NCI-H345 (cell line): ENCODE measurements around the gene RIT2.
"Not testable (repeated sequence)": the region's sequence is repeated elsewhere in the genome, so short reads cannot be mapped to it uniquely, and the experiment has no call there.

Experiments
- DNase-seq: peaks from one replicate; lab custom pipeline; 2025; lab: John Stamatoyannopoulos, UW

Gene RIT2

DNA sequence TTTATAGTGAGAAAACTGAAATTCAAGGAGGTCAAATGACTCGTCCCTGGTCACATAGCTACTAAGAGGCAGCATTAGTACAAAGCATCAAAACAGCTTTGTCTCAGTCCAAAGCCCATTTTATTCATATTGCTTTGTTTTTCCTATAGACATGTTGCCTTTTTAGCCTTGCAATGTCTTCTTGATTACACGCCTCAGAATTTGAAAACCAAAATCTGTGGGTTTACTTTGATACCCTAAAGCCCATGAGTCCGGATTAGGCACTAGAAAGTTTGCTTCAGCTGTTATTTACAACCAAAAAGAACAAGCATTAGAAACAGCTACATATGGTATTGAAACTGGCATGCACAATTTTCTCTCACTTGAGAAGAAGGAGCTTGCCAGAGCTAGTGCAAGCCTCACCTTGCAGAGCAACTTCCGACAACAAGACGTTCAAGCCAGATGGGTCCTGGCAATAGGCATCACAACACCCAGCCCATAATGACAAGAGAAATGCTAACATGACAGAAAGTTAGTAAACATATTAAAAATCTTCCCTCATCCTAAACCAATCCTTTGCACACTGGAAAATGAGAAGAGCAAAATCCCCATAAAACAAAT lies 276.8 kb downstream of the RIT2 start:
- DNase-seq: no peak

DNA sequence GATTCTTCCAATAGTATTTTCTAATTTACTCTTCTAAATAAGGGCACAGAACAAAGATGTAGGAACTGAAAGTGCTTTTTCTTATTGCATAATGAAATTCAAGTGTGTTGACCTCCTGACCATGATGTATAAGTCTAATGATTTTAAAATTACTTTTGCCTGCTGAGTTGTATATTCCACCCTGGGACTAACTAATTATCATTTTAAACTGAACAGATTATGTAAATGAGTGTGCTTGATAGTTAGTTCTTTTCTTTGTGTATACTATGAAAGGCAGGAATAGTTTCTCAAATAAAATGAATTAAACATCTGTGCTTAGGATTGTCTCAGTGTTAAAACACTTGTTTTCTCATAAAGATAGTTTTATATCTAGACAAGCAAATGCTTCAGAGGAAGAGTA lies 284.5 kb downstream of the RIT2 start:
- no peak for DNase-seq

DNA sequence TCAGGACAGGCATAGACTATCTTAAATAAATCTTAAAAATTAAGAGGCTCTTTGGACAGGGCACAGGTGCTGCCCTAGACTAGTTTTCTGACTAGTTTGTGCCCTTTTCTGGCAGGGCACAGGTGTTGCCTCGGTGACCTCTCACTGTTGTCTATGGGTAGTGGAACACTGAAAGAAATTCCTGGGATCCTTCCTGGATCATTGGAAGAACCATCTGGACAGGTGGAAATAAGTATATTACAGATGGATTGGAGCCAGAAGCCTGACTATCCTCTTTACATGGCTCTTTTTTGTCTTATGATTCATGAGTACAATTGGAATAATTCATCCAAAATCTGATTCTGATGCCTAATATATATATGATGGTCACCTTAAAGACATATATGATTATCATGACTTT lies 286.6 kb downstream of the RIT2 start:
- no peak for DNase-seq

DNA sequence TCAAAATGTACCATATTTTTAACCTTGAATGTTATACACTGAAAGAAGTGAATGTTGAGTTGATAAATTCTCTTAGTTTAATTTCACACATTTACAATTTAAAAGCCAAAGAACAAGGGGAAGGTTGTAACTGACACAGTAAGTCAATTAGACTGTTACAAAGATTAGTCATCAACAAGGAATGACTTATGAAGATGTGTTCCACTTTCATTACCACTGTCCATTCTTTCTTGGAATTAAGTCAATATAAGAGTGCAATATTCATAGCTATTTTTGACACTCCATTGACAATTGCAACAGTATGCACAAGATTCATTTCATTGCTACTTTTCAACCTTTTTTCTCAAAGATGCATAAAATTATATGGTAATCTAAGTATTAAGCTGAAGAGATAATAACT lies 291.3 kb downstream of the RIT2 start:
- no peak for DNase-seq

DNA sequence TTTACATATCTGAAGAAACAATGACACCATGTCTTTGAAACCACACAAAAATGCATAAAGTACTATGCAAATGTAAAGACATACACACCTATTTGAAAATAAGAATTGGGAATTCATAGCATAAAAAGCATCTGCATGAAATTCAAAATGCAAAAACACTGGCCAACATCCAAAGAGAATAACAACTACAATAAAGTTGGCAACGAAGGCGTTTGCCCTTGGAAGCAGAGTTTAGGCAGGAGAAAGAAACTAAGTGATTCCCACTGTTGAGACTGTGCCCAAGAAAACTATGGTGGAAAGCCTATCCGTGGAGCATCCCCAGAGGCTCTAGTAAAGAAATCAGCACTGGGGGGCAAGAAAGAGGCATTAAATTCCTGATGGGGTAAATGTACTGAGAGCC lies 292.8 kb downstream of the RIT2 start:
- DNase-seq: no peak

DNA sequence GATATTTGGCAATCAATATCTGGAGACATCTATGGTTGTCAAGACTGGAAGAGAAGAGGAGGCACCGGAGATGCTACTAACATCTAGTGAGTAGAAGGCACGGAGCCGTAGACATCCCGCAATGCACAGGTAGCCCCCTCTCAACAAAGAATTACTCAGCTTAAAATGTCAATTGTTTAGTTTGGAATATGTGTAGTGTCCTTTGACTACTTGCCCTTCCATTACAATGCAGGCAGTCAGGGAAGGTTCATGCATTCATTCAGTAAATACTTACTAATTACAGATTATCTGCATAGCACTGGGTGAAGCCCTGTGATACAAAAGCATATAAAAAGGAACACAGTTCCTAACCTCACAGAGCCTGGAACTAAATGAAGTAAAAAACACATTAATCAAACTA lies 294.0 kb downstream of the RIT2 start:
- DNase-seq: no peak

DNA sequence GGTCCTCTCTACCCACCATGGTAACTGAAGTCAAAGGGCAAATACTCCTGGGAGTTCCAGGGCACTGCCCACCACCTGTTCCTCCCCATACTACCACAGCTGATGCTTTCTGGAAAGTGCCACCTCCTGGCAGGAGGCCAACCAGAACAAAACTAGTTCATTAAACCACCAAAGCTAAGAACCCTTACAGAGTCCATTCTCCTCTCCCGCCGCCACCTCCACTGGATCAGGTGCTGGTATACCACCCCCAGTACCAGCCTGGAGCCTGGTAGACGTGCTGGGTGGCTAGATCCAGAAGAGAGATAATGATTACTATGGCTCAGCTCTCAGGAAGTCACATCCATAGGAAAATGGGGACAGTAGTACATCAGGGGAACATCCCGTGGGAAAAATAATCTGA lies 300.9 kb downstream of the RIT2 start:
- no peak for DNase-seq

DNA sequence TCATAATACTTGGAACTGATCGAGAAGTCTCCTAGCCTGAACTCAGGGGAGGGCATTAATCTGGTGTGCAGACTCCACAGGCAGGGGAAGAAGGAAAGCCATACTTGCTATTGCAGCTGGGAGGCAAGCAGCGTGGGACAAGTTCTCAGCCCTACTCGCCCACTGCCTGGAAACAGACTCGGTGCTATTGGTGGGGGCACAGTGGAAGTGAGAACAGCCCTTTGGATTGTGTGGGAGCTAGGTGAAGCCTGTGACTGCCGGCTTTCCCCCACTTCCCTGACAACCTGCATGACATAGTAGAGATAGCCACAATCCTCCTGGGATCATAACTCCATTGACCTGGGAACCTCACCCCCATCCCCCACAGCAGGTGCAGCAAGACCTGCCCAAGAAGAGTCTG lies 301.3 kb downstream of the RIT2 start:
- no peak for DNase-seq

DNA sequence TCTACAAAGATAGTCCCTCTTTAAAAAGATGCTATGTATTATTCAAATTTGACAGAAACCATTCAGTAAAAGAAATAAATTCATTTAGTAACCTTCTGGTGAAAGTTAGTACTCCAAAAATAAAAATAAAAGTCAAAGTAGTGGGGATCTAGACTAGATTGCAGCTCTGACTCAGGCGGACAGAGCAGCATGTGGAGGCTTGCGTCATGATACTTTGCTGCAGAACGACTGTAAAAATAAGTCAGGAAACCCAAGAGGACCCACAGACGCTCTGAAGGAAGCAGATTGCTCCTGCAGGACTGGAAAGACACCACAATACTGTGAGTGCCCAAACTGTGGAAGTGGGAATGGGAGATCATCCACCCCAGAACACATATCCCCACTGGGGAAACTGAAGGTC lies 301.9 kb downstream of the RIT2 start:
- DNase-seq: no peak

DNA sequence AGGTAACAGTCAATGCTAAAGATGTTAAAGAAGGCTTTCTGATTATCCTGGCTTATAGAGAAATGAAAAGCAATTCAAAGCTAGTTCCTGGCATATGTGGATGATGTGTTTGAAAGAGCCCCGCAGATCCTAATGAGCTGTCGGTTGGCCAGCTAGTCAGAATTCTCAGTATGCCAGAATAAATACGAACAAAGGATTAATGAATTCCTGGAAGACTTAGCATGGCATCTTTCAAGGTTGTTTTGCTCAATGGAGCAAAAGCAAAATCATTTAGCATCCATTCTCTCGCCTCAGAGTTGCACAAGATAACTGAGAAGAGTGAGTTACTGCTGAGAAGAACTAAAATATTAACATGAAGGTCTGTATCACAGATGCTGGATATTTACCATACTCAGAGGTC lies 307.6 kb downstream of the RIT2 start:
- no peak for DNase-seq

DNA sequence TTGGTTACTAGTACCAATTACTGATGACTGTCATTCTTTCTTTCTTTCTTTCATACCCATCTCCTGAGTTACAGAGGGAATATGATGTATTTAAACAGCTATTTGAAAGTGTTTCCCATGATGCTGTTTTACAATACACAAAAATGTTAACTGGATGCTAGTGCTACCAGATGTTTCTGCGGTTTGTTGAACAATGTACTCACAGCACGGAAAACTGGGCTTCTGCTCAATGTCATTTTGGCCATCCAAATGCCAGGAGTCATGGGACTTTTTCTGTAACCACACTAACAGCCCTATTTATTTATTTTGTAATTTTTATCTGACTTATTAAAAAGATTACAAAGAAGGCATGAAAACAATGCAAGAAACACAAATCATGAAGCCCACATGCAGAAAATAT lies 313.8 kb downstream of the RIT2 start:
- DNase-seq: no peak

DNA sequence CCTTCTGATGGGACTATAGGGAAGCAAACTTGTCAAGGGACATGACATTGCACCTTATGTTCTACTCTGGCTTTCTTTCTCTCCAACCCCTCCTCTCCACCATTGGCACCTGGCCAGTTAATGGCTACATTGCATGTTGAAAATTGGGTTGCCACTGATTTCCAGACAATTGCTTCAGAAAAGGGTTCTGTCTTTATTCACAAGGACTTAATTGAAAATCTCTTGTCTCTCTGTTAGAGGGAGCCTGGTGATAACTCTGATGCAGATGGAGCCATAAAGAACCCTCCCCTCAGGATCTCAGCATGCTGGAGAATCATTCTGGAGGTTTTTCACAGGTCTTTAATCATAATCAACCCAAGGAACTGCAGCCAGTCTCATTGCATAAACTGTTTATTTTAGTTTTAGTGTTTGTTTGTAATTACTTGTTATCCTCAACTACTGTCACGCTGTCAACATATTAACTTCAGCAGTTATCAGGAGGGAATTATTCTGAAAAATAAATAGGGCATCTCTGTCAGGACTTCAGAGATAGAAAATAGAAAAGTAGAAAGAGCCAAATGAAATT lies 316.8 kb downstream of the RIT2 start:
- DNase-seq: peak; percentile 37

DNA sequence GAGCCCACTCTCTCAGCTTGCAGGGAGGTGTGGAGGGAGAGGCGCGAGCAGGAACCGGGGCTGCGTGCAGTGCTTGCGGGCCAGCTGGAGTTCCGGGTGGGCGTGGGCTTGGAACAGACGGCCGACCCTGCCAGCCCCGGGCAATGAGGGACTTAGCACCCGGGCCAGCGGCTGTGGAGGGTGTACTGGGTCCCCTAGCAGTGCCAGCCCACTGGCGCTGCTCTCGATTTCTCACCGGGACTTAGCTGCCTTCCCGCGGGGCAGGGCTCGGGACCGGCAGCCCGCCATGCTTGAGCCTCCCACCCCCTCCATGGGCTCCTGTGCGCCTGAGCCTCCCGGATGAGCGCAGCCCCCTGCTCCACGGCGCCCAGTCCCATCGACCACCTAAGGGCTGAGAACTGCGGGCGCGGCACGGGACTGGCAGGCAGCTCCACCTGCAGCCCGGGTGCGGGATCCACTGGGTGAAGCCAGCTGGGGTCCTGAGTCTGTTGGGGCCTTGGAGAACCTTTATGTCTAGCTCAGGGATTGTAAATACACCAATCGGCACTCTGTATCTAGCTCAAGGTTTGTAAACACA lies 320.2 kb downstream of the RIT2 start:
- not testable (repeated sequence) for DNase-seq

DNA sequence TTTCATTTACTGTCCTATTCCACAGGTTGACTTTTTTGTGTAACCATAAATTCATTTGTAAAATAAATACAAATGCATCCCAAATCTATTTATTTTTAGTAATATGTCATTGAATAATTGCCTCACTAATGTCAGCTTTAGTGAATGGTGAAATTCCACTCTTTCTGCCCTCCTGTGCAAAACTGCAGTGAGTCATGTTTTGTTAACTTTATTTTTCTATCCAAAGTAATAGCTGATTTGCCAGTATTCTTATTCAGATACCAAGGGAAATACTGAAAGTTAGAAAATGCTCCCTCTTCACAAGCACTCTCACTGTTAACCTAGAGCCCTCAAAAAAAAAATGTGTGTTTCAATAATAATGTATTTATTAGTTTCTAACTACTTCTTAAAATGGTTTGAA lies 322.8 kb downstream of the RIT2 start:
- DNase-seq: no peak

DNA sequence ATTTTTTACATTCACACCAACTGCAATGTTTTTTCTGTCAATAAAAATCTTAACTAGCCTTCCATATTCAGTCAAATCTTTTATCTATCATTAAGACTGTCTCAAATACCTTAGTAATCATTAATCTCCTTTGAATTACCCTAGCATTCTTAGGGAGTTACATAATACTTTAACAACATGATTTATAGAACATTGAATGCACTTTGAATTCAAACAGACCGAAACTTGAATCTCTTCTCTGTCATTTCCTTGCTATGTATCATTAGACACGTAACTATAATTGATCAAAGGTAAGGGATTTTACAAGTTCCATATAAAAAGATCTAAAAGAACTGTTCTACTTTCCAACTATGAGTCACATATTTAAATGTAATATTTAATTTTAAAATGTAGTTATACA lies 330.9 kb downstream of the RIT2 start:
- DNase-seq: no peak

DNA sequence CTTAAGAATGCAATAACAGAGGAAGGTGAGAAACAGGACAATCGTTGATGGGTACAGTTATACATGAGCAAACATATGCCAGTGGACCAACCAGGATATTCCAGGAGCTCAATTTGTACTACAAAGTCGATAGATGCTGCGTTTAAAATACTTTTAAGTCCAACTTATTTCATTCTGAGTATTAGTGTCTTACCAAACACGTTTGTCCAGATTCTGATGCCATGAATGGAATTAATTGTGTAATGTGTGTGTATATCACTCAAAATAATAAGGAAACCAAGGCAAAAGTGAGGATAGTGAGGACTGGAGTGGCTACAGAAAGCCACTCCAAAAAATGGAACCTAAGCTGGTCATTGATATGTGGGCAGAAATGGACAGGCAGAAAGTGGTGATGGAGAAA lies 332.6 kb downstream of the RIT2 start:
- no peak for DNase-seq

DNA sequence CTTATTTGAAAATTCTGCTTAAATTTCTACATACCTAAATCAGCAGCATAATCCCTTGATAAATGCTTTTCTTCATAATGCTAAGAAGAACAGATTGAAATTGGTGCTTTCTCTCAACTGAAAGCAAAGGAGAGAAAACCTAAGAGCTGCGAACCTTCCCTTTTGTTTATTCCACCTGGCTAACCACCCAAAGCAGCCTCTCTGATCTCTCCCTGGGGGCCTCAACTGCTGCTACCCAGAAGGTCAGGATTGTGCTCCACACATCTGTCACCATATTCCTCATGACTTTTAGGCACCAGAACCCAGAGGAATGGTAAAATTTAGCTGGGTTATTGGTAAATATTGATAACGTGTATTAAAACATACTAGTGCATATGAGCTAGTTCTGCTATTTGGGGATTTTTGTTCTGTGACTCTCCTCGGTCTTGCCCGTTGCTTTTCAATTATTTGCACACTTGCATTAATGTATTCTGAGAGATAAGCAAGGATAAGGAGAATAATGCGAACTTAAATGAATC lies 334.1 kb downstream of the RIT2 start:
- DNase-seq: no peak

DNA sequence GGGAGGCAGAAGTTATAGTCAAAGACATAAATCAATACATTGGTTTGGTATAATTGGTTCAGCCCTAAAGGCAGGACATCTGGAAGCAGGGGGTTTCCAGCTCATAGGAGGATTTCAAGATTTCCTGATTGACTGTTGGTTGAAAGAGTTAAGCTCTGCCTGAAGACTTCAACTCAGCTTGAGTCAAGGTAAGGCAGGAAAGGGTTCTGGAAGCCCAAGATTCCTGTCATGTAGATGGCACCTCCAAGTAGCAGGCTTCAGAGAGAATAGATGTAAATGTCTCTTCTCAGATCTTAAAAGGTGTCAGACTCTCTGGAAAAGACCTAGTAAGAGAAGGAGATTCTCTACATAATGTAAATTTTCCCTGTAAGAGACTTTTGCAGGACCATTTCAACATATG lies 335.3 kb downstream of the RIT2 start:
- DNase-seq: no peak

DNA sequence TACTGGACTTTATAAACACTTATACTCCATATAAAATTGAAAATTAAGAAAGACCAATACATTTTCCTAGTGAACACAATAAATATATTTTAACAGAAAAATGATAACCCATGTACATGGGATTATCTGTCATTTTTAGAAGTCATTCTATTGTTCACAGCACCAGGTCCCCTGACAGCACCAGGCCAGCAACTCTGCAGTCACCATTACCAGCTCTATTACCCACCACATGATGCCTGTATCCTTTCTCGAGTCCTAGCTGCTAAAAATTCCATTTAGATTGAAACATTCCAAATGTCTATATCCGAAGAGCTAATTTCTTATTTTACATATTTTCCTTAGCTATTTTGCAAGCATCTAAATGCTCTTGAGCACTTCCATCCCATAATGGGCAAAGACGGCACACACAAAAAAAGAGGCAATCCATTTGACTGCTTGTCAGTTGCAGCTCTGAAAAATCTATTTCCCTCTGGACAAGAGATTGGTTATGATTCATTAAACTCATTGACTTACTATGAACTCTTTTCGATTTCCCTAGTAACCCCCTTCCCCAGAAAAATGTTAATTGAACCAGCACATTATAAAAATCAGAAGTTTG lies 336.9 kb downstream of the RIT2 start:
- DNase-seq: no peak

DNA sequence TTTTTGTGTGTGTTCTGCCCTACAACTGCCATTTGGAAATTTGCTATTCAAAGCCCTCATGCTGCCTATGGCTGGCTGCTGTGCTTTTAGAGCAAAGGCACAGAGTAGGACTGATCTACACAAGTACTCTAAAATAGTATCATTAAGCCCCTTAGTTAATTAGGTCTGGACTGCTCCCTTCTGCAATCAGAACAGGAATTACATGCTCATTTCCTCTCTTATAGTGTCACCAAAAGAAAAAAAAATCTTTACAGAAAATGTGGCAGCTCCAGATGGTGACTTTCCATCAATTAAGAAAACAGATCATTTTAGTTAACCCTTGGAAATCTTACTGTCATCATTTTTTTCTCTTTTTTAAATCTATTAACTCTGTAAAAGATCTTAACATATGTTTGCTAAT lies 337.5 kb downstream of the RIT2 start:
- no peak for DNase-seq

DNA sequence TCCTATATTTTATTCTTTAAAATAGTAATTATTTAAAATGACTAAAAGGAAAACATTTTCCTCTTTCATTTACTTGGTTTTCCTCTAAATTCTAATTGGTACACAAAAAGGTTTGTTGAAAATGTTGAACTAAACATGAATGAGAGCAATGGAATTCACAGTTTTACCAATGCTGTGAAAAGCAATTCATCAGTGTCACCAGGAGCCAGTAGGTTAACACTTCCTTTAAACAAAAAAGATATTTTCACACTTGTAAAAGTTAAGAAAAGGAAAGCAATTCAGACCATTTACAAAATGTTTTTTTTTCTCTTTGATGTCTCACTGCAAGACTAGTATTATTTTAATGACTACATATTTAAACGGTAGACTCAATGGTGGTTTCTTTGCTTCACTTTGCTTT lies 341.6 kb downstream of the RIT2 start:
- DNase-seq: no peak

DNA sequence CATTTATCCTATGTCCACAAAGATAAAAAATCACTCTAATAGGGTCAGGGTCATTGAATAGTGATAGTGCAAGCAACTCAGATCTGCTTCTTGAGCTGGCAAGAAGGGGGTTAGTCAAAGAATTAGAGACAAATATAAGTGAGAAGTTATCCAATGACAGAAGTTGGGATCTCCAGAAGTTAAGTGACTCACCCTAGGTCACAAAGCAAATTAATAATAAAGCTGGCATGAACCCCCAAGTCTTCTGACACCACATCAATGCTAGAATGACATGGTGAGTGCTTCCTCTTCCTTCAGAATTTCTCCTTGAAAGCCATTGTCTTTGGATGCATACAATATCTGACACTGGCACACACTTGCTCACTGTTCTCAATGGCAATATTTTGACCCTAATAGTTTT lies 343.5 kb downstream of the RIT2 start:
- DNase-seq: no peak

DNA sequence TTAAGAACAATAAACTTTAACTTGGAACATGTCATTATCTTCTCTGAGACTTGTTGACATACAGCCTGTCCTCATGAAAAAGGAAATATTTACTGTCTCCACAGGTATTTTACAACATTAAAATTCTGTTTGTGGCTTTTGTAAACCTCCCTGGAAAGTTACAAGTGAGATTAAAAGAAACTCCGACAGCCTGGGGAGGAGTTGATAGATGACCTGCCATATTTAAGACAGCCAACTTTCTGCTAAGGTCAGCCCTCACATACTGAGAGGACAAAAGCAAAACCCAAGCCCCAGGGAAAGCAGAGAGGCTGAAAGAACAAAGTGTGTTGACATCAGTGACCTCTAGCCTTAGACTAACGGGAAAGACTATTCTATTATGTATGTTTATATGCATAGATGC lies 350.2 kb downstream of the RIT2 start:
- peak; percentile 63 for DNase-seq

DNA sequence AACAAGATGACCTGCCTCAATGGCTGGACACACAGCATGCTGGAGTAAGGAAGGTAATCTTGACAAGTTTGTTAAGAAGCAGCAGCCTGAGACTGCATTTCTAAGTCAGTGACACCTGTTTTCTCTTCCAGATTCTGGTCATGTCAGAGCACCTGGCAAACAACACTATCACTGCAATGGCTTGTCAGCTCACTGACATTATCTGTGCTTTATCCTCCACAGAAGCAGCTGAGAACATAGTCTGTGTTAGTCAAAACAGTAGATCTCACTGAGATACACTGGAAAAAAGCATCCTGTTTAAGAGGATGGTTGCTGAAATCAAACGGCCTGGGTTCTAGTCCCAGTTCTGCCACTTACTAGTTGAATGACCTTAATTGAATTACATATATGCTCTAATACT lies 355.2 kb downstream of the RIT2 start:
- no peak for DNase-seq
